Endometrial microvascular endothelial cells (primary cell): ENCODE data around the gene HEXIM2. TPM values are rescaled to one million over a fixed set of nuclear protein-coding genes. Genes with fewer than 3 reads are reported as not detected.
"Not testable (repeated sequence)": the region's sequence is repeated elsewhere in the genome, so short reads cannot be mapped to it uniquely, and the experiment has no call there.

Experiments used
- in situ Hi-C: cut with HindIII; loops from 2 replicates; pipeline ENCODE4 v1.10.0; 2017; ENCODE audit warnings: low sequenced_read_pairs, low pct_unique_long_range_greater_than_20kb; ENCODE audit errors: inconsistent ontology term
- total RNA-seq: library from RNA; depleted of rRNA; stranded (reverse); fragments of >200 nt; gene quantifications from one replicate; pipeline ENCODE4 v1.2.3, GENCODE V29; 2015; ENCODE audit errors: inconsistent ontology term

The HEXIM2 gene
- total RNA-seq, 1 donor from 2014 or later, result 5.1 TPM

GRCh38 chr17:45197108-45197507 is 35.4 kb downstream of the HEXIM2 start:
- in situ Hi-C loops, result no loop called here

DNA sequence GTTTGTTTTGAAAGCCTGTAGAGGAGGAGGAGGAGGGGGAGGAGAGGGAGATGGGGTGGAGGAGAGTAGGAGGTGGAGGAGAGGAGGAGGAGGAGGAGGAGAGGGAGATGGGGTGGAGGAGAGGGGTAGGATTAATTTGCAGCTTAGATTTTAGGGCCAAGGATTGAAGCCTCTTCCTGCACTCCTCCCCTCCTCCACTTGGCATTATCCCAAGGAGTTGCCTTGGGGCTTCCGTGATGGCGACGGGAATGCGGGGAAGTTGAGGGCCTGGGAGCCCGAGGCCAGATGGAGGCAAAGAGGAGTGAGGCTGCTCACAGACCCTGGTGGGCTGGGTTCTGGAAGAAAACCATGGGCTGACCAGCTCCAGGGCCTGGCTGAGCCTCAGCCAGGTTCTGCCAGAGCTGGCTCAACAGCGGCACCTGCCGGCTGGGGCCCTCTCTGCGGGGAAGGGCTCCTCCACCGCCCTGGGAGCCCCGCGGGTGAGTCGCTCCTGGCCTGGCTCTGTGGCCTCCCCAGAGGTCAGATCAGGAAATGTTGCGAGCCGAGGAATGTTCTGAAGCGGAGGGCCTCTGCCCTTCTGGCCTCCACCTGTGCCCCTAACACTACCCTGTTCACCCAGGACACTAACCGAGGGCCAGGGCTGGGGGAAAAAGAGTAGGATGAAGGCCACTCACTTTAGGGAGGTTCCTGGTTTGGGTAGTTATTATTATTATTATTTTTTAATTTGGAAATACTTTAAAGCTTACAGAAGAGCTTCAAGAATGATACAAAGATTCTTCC is 36.1 kb downstream of the HEXIM2 start:
- in situ Hi-C loops, result no loop called here

- in situ Hi-C loops, result no loop called here
These were observed 39.0 kb downstream of the HEXIM2 start for GRCh38 chr17:45200701-45201100.

DNA sequence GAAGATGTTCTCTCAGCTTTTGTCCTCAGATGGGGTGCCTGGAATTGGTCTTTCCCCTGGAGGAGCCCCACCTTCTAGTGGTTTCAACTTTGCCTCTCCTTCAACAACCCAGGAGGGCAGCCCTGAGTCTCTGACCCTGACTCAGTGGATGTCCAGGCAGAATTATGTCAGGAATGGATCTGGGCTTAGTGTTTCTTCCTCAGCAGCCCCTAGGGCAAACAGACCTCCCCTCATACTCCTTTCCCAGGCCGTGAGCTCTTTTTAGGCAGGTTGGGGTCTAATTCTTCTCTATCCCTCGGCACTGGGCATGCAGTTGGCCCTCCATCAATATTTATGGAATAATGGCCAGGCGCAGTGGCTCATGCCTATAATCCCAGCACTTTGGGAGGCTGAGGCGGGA is 39.8 kb downstream of the HEXIM2 start:
- in situ Hi-C loops, result no loop called here

- in situ Hi-C loops, result not testable (repeated sequence)
These were observed 40.2 kb downstream of the HEXIM2 start for GRCh38 chr17:45201880-45202279.

GRCh38 chr17:45218895-45219661 is 57.4 kb downstream of the HEXIM2 start:
- in situ Hi-C loops, result no loop called here

Other genes with a start within 250 kb of the HEXIM2 start
- not detected for gene GFAP, start 246.4 kb upstream of the HEXIM2 start, total RNA-seq
- gene KIF18B, start 214.1 kb upstream of the HEXIM2 start, total RNA-seq, result 30.1 TPM
- not detected for gene C1QL1, start 193.6 kb upstream of the HEXIM2 start, total RNA-seq
- 40.8 TPM for gene DCAKD, start 110.2 kb upstream of the HEXIM2 start, total RNA-seq
- gene NMT1, start 100.6 kb upstream of the HEXIM2 start, total RNA-seq, result 95.8 TPM
- 16.2 TPM for gene PLCD3, start 29.4 kb upstream of the HEXIM2 start, total RNA-seq
- 17.4 TPM for gene ACBD4, start 26.2 kb upstream of the HEXIM2 start, total RNA-seq
- 15.4 TPM for gene HEXIM1, start 13.4 kb upstream of the HEXIM2 start, total RNA-seq
- under 0.01 TPM for gene FMNL1, start 60.0 kb downstream of the HEXIM2 start, total RNA-seq
- gene SPATA32, start 100.2 kb downstream of the HEXIM2 start, total RNA-seq, result not detected
- 5.8 TPM for gene MAP3K14, start 155.1 kb downstream of the HEXIM2 start, total RNA-seq